Neural cell (in vitro differentiated cells): ENCODE results near the gene CFAP100. TPM values are rescaled to one million over a fixed set of nuclear protein-coding genes. Genes with fewer than 3 reads are reported as not detected.

ENCODE experiments used
- H2AFZ ChIP-seq: fragments of 200-600, 300-800 bp; sonication (generic), shearing (Covaris generic); 2 replicates; pipeline ENCODE4 v1.6.0; 2014; ENCODE audit warnings: low read depth, mild to moderate bottlenecking, antibody characterized with exemption, low read length, moderate library complexity
- H3F3A ChIP-seq: fragments of 200-600 bp; shearing (Covaris generic); 2 replicates; pipeline ENCODE4 v1.6.1; 2016; ENCODE audit warnings: mild to moderate bottlenecking, moderate library complexity, mixed read lengths, antibody characterized with exemption, low read length; ENCODE audit not compliant: insufficient read depth, poor library complexity, severe bottlenecking
- H3K27ac ChIP-seq: fragments of 200-600, 300-800 bp; sonication (generic), shearing (Covaris generic); 2 replicates; pipeline ENCODE4 v1.5.1; 2014; ENCODE audit warnings: mild to moderate bottlenecking, low read length, moderate library complexity
- H3K27me3 ChIP-seq: fragments of 300-800, 200-600 bp; sonication (generic), shearing (Covaris generic); 2 replicates; pipeline ENCODE4 v1.6.0; 2014; ENCODE audit warnings: mild to moderate bottlenecking, low read depth, low read length, moderate library complexity; ENCODE audit not compliant: insufficient read depth
- H3K36me3 ChIP-seq: fragments of 300-800, 200-600 bp; sonication (generic), shearing (Covaris generic); 2 replicates; pipeline ENCODE4 v1.5.1; 2014; ENCODE audit warnings: mild to moderate bottlenecking, antibody characterized with exemption, low read length, moderate library complexity; ENCODE audit not compliant: insufficient read depth
- H3K4me2 ChIP-seq: fragments of 300-800, 200-600 bp; sonication (generic), shearing (Covaris generic); 2 replicates; pipeline ENCODE4 v1.6.0; 2014; ENCODE audit warnings: mild to moderate bottlenecking, low read length
- H3K4me3 ChIP-seq: fragments of 300-800, 200-600 bp; sonication (generic), shearing (Covaris generic); 2 replicates; pipeline ENCODE4 v1.5.1; 2014; ENCODE audit warnings: mild to moderate bottlenecking, low read length, moderate library complexity
- H3K79me2 ChIP-seq: fragments of 200-600 bp; shearing (Covaris generic); replicated peaks from 2 replicates; pipeline ENCODE4 v1.6.0; 2014; ENCODE audit warnings: mild to moderate bottlenecking, low read length, moderate library complexity; ENCODE audit not compliant: insufficient read depth
- H3K9ac ChIP-seq: fragments of 300-800, 200-600 bp; sonication (generic), shearing (Covaris generic); 2 replicates; pipeline ENCODE4 v1.6.1; 2016; ENCODE audit warnings: mild to moderate bottlenecking, low read length, mixed read lengths
- H3K9me2 ChIP-seq: fragments of 200-600 bp; shearing (Covaris generic); 2 replicates; pipeline ENCODE4 v1.6.1; 2016; ENCODE audit warnings: mild to moderate bottlenecking, low read length, mixed read lengths; ENCODE audit not compliant: insufficient read depth
- H3K9me3 ChIP-seq: fragments of 200-600, 300-800 bp; sonication (generic), shearing (Covaris generic); 2 replicates; pipeline ENCODE4 v1.6.1; 2016; ENCODE audit warnings: mild to moderate bottlenecking, mixed run types, low read length, moderate library complexity, mixed read lengths
- H4K20me1 ChIP-seq: fragments of 200-600 bp; shearing (Covaris generic); 2 replicates; pipeline ENCODE4 v1.6.1; 2016; ENCODE audit warnings: mild to moderate bottlenecking, mixed run types; ENCODE audit not compliant: insufficient read depth
- CTCF ChIP-seq: fragments of 450-650 bp; IDR thresholded peaks from 2 replicates; pipeline ENCODE4 v1.5.1; 2014; ENCODE audit warnings: antibody characterized with exemption, mild to moderate bottlenecking, moderate library complexity; ENCODE audit not compliant: poor library complexity, severe bottlenecking
- EP300 ChIP-seq: fragments of 450-650 bp; conservative IDR thresholded peaks from 2 replicates; pipeline ENCODE4 v1.6.1; 2014; ENCODE audit warnings: antibody characterized with exemption, mild to moderate bottlenecking, moderate library complexity; ENCODE audit not compliant: poor library complexity, severe bottlenecking
- EZH2 ChIP-seq: fragments of 200-600, 300-800 bp; shearing (Covaris generic), sonication (generic); IDR thresholded peaks from 2 replicates; pipeline ENCODE4 v1.6.1; 2014; ENCODE audit warnings: antibody characterized with exemption, low read length, borderline replicate concordance, mild to moderate bottlenecking; ENCODE audit not compliant: insufficient read depth, poor library complexity, severe bottlenecking
- MXI1 ChIP-seq: fragments of 450-650 bp; conservative IDR thresholded peaks from 2 replicates; pipeline ENCODE4 v1.6.1; 2014; ENCODE audit warnings: antibody characterized with exemption, mild to moderate bottlenecking; ENCODE audit not compliant: poor library complexity, severe bottlenecking
- POLR2AphosphoS5 ChIP-seq: IDR thresholded peaks from 2 replicates; pipeline ENCODE4 v1.6.1; 2012
- RAD21 ChIP-seq: fragments of 450-650 bp; conservative IDR thresholded peaks from 2 replicates; pipeline ENCODE4 v1.6.1; 2014; ENCODE audit warnings: antibody characterized with exemption, mild to moderate bottlenecking, moderate library complexity
- REST ChIP-seq: IDR thresholded peaks from 2 replicates; pipeline ENCODE4 v1.6.1; 2012; ENCODE audit warnings: borderline replicate concordance
- SMC3 ChIP-seq: fragments of 450-650 bp; conservative IDR thresholded peaks from 2 replicates; pipeline ENCODE4 v1.6.1; 2014; ENCODE audit warnings: antibody characterized with exemption, mild to moderate bottlenecking, moderate library complexity; ENCODE audit not compliant: poor library complexity
- TAF1 ChIP-seq: IDR thresholded peaks from 2 replicates; pipeline ENCODE4 v1.6.1; 2012; ENCODE audit warnings: low read depth
- polyA plus RNA-seq: library from polyadenylated mRNA; depleted of rRNA; stranded (reverse); fragments of >200 nt; gene quantifications from 2 replicates; pipeline ENCODE4 v1.2.3, GENCODE V29; 2014

Gene CFAP100
- polyA plus RNA-seq, 1 donor from 2014 or later: not detected

- Histone ChIP-seq H4K20me1 (no peaks in the 10 kb centered on the region), H3K4me3 (no peak overlapping the region), H2AFZ (no peak overlapping the region), H3K36me3 (no peaks in the 10 kb centered on the region), H3K9ac (no peak overlapping the region), H3K27ac (no peak overlapping the region), H3F3A (no peaks in the 10 kb centered on the region), H3K27me3 (no peaks in the 10 kb centered on the region), H3K9me3 (no peaks in the 10 kb centered on the region), H3K9me2 (no peaks in the 10 kb centered on the region), H3K4me2 (no peak overlapping the region), H3K79me2 (no peaks in the 10 kb centered on the region)
- TF ChIP-seq EP300: no peak
- no peak for TF ChIP-seq SMC3
- no peak for TF ChIP-seq RAD21
- TF ChIP-seq CTCF: no peak
- TF ChIP-seq TAF1: no peak
- no peak for TF ChIP-seq EZH2
- TF ChIP-seq REST: no peak
Observed at GRCh38 chr3:126401611-126402160, 7.0 kb downstream of the CFAP100 start.

- Histone ChIP-seq H3K79me2 (no peaks in the 10 kb centered on the region), H3K36me3 (no peaks in the 10 kb centered on the region), H2AFZ (no peak overlapping the region), H4K20me1 (no peaks in the 10 kb centered on the region), H3K9me2 (no peaks in the 10 kb centered on the region), H3K4me2 (no peak overlapping the region), H3K27ac (no peak overlapping the region), H3K4me3 (no peak overlapping the region), H3K9ac (no peak overlapping the region), H3K27me3 (no peaks in the 10 kb centered on the region), H3F3A (no peaks in the 10 kb centered on the region), H3K9me3 (no peaks in the 10 kb centered on the region)
- TF ChIP-seq RAD21 (no peak), EZH2 (no peak), REST (no peak), CTCF (no peak), POLR2AphosphoS5 (no peak), SMC3 (no peak), EP300 (no peak), MXI1 (no peak), TAF1 (no peak)
Observed at GRCh38 chr3:126402178-126402577, 7.5 kb downstream of the CFAP100 start.
